ENCODE results near the gene IFNA1.

IFNA1 gene

DNA sequence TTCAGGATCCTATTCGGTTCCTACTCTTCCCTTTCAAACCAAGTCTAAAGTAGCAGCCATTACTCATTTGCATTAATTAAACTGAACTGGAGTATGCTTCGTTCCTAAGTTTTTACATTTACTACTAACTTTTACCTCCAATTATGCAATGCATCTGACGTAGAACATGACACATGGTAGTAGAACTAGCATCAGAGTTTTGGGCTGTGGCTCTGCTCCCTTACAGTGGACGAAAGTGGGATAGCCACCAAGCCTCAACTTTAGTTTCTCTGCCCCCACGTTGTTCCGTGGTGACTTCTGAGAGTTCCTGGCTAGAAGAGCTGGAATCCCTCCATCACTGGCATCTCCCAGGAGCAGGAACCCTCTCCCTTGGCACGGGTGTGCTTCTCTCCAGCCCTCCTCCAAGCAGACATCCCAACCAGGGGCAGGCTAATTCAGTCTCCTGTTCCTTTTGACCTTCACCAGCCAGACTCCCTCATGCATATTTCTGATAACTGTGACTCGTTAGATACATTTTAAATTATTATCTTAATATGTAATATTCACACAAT, 39.0 kb downstream of the IFNA1 start:
- H3K36me3 ChIP-seq (ENCODE audit: control insufficient read depth, insufficient read depth, low read length), result no peaks in the 10 kb centered on the region
- H3K9me3 ChIP-seq (ENCODE audit: control insufficient read depth, insufficient read depth, low read length), result no peaks in the 10 kb centered on the region
- no peaks in the 10 kb centered on the region for H3K4me1 ChIP-seq (ENCODE audit: control insufficient read depth, insufficient read depth, low read length)
- no peak overlapping the region for H3K27ac ChIP-seq (ENCODE audit: low read length)
- DNase-seq (ENCODE audit: low read depth, low spot score), result no peak
- WGBS (ENCODE audit: insufficient coverage, insufficient read length), result no CpG with 5 or more reads among the region's 8 CpGs
- no peak overlapping the region for H3K4me3 ChIP-seq (ENCODE audit: low read length)
- H3K27me3 ChIP-seq (ENCODE audit: control insufficient read depth, insufficient read depth, low read length), result no peaks in the 10 kb centered on the region

DNA sequence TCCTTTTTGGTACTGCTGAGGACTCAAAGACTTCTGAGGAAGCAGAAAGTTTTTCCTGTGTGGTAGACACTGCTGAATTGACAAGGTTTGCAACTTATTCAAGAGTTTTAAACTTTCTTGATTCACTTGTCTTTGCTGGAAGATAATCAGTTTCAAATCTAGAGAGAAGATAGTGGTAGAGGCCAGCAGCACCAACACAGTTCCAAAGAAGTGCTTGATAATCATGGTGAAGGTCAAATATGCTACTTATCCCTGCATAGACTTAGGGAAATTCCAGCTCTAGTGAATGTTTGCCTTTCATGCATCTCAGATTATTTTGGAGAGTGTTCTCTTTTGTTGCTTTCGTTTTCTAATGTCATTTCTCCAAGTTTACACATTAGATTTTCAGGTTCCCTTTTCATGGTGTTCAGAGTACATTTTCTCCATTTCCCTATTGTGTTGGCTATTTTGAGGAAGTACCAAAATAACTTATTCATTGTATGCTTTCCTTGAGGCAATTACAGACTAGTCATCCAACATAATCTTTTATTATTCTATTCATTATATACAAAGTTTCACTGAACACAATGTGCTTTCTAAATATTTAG, 41.3 kb downstream of the IFNA1 start:
- no CpG with 5 or more reads among the region's 1 CpG for WGBS (ENCODE audit: insufficient coverage, insufficient read length)
- Histone ChIP-seq H3K4me1 (ENCODE audit: control insufficient read depth, insufficient read depth, low read length) (no peaks in the 10 kb centered on the region), H3K9me3 (ENCODE audit: control insufficient read depth, insufficient read depth, low read length) (no peaks in the 10 kb centered on the region), H3K36me3 (ENCODE audit: control insufficient read depth, insufficient read depth, low read length) (no peaks in the 10 kb centered on the region), H3K27ac (ENCODE audit: low read length) (no peak overlapping the region), H3K4me3 (ENCODE audit: low read length) (no peak overlapping the region), H3K27me3 (ENCODE audit: control insufficient read depth, insufficient read depth, low read length) (no peaks in the 10 kb centered on the region)
- DNase-seq (ENCODE audit: low read depth, low spot score), result no peak

DNA sequence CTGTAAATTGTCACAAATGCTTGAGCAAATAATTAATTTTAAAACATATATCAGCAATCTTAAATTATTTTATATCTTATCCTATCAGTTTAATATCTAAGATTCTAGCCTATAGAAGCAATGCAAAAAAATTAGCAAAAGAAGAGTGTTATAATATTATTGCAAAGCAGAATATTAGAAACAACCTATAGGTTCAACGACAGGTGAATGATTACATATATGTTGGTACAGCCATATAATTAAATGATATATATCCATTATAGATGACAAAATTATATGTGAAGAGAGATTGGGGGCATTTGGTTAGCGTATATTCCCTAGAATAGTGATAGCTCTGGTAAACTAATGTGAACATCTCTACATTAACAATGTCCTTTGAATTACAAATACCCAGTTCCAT, 42.0 kb downstream of the IFNA1 start, which contains the start of gene IFNE:
Gene IFNE, minus strand, starts transcription at position 101 of the 400 bp plus-strand sequence. CDS start 619 bp downstream, outside the sequence.
- H3K9me3 ChIP-seq (ENCODE audit: control insufficient read depth, insufficient read depth, low read length), result no peaks in the 10 kb centered on the region
- no peak within 1 kb of the TSS for H3K4me3 ChIP-seq (ENCODE audit: low read length)
- no peaks in the 10 kb centered on the region for H3K27me3 ChIP-seq (ENCODE audit: control insufficient read depth, insufficient read depth, low read length)
- H3K4me1 ChIP-seq (ENCODE audit: control insufficient read depth, insufficient read depth, low read length), result no peaks in the 10 kb centered on the region
- H3K36me3 ChIP-seq (ENCODE audit: control insufficient read depth, insufficient read depth, low read length), result no peaks in the 10 kb centered on the region
- no CpG with 5 or more reads among the region's 2 CpGs for WGBS (ENCODE audit: insufficient coverage, insufficient read length)
- H3K27ac ChIP-seq (ENCODE audit: low read length), result no peak within 1 kb of the TSS
- no peak for DNase-seq (ENCODE audit: low read depth, low spot score)
